GM18951 (cell line): ENCODE data around the gene KIF1A.

Source experiments
- POLR2A ChIP-seq: IDR thresholded peaks from 4 replicates; pipeline ENCODE4 v1.6.1; 2011; ENCODE audit warnings: mild to moderate bottlenecking; ENCODE audit not compliant: insufficient read length, insufficient read depth; ENCODE audit errors: extremely low read depth
- in situ Hi-C: fragments of 300-500 bp; cut with MboI; formaldehyde crosslinking; loops from one replicate; pipeline ENCODE4 v1.12.0; 2022; ENCODE audit warnings: low sequenced_read_pairs, mixed read lengths, inconsistent platforms; ENCODE audit not compliant: unreplicated experiment

Gene KIF1A

GRCh38 chr2:240788482-240788881 lies 31.5 kb downstream of the KIF1A start:
- TF ChIP-seq POLR2A = no peak
- in situ Hi-C loops = no loop called here

GRCh38 chr2:240787521-240788472 lies 32.2 kb downstream of the KIF1A start:
- no peak for TF ChIP-seq POLR2A
- in situ Hi-C loops = no loop called here

- in situ Hi-C loops = no loop called here
- TF ChIP-seq POLR2A = no peak
Measured at GRCh38 chr2:240786871-240787311, 33.1 kb downstream of the KIF1A start.

DNA sequence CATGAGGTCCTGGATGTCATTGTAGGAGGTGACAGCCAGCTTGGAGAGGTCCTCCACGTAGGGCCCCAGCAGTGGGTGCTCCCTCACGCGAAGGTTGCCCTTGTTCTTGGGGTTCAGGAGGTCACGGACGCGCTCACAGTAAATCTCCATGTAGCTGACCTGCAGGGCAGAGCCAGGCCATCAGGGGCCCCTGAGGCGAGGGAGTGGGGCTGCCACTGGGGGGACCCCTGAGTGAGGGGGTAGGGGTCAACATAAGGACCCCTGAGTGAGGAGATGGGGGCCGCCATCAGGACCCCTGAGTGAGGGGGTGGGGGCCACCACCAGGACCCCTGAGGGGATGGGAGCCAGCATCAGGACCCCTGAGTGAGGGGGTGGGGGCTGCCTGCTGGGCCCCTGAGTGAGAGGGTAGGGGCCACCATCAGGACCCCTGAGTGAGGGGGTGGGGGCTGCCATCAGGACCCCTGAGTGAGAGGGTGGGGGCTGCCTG lies 33.6 kb downstream of the KIF1A start:
- no peak for TF ChIP-seq POLR2A
- in situ Hi-C loops = no loop called here

GRCh38 chr2:240785424-240786335 lies 34.3 kb downstream of the KIF1A start:
- TF ChIP-seq POLR2A = no peak
- in situ Hi-C loops = no loop called here

GRCh38 chr2:240784629-240785423 lies 35.2 kb downstream of the KIF1A start:
- TF ChIP-seq POLR2A = no peak
- in situ Hi-C loops = no loop called here

GRCh38 chr2:240783819-240784621 lies 36.0 kb downstream of the KIF1A start:
- no peak for TF ChIP-seq POLR2A
- in situ Hi-C loops = no loop called here

- in situ Hi-C loops = no loop called here
- TF ChIP-seq POLR2A = no peak
Measured at GRCh38 chr2:240782886-240783818, 36.9 kb downstream of the KIF1A start.

DNA sequence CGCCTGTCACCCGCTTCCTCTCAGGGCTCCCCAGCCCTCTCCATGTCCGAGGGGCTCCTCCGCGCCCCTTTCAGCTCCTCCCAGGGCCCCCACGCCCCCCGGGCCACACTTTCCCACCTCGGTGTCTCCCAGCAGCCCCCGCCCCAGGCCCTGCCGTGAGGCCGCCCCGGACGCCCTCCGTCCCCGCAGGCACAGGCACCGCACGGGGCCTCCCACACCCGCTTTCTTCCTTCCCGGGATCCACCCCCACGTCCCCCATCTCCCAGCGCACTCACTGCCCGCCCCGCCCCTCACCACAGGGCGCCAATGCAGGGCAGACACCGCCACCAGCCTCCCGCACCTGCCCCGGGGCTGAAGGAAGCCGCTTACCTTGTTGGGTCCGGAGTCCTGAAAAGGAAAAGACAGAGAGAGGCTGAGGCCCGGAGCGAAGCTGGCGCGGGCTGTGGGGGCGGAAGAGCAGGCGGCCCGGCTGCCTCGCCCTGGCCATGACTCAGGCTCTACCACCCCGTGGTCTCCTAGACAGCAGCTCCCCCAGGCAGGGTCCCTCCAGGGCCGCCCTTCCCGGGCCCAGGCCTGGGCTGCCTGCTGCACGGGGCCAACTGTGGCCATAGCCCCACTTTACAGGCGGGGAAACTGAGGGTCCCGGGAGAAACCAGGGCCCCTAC lies 37.7 kb downstream of the KIF1A start:
- TF ChIP-seq POLR2A = no peak
- in situ Hi-C loops = no loop called here

- TF ChIP-seq POLR2A = no peak
- in situ Hi-C loops = no loop called here
Measured at GRCh38 chr2:240781471-240782220, 38.4 kb downstream of the KIF1A start.
